Right ventricle myocardium superior (tissue), 1 donor: ENCODE results near the gene MAGI2. TPM values are rescaled to one million over a fixed set of nuclear protein-coding genes. Genes with fewer than 3 reads are reported as not detected.
A peak's percentile ranks its signal among the peaks of the same experiment; 100 is the strongest.

Source experiments
- ATAC-seq: fragments of 200-7000 bp; cut with Tn5 transposase; one replicate; pipeline ENCODE4 v1.9.1; 2020; ENCODE audit warnings: mild to moderate bottlenecking; ENCODE audit not compliant: poor library complexity
- DNase-seq: peaks from one replicate; pipeline ENCODE4 v3.0.0-alpha.2; 2020
- intact Hi-C: fragments of 100-400 bp; cut with DNase I; formaldehyde crosslinking; loops from one replicate; pipeline ENCODE4 v1.11.2; 2022
- total RNA-seq: library from RNA; stranded (reverse); fragmentation: NEBNext Ultra II Directional; extraction: Animal tissue kit (Norgen Biotek cat#: 25700); gene quantifications from one replicate; pipeline ENCODE4 v1.2.1, GENCODE V29; 2021
- donor health status: DM: no; HTN: yes; CAD: no; lungs with severe emphysema.

The MAGI2 gene
- total RNA-seq, 1 donor from 2014 or later = 3.9 TPM

DNA sequence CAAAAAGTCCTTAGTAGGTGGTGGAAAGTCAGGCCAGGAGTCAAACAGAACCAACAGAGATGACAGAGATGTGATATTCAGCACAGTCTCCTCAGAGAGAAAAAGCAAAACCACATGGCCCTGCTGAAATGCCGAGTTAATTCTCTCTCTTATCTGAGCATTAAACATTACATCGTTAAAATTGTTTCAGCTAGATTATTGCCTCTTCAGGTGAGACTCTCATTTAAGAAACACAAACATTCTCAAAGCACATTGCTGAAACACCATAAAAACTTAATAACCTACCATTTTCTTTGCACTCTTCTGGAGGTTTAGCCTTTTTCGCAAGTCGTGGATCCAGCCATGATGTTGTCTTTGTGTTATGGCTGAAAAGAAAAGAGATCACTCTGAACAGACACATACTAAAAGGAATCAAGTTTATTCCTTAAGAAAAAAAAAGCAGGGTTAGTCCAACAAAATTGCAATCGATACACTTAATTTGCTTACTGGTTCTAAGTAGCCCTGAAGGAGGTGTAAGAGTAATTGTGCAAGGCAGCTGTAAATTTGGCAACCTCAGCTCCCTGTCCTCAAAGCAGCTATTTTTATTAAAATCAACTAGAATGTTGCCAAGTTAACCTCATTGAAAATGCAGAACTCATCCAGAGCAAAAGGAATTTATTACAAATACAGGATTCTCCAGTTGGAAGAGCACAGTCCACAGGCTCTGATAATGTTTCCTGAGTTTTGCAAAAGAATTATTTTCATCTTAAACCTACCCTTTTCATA, 963.8 kb downstream of the MAGI2 start:
- ATAC-seq (no peak), DNase-seq (no peak)
- intact Hi-C loops = no loop called here

DNA sequence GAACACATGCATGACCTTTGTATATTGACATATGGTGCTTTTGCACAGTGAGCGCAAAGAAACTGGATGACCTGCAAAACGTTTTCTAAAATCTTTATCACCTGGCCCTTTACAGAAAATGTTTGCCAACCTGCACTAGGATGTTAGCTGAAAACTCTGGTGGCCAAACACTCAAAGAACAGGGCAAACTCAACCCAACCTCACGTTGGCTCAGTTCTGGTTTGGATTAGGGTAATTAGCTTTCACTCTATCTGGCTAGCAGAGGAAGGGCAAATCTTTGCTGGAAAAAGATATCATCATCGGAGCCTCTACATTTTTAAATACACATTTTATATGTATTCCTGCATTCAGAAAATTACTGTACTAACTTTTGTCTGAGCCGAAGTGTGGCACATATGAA, 966.0 kb downstream of the MAGI2 start:
- DNase-seq (no peak), ATAC-seq (no peak)
- intact Hi-C loops = no loop called here

DNA sequence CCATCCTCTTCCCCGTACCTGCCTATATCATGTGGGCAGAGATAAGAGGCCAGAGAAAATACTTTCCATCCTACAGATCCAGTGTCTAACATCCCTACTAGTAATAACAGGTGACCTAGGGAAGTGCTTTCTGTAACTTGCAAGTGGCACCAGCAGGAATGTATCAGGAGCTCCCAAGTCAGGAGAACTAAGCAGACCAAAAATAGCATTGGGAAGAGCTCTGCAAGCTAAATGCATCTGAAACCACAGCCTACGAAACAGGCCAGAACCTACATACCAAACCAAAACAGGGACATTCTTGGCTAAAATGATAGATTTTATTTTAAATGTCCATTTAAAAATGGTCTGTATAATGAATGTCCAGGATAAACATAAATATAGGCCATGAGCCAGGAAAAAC, 974.1 kb downstream of the MAGI2 start:
- intact Hi-C loops = no loop called here
- peak; percentile 58 for ATAC-seq
- DNase-seq = no peak

DNA sequence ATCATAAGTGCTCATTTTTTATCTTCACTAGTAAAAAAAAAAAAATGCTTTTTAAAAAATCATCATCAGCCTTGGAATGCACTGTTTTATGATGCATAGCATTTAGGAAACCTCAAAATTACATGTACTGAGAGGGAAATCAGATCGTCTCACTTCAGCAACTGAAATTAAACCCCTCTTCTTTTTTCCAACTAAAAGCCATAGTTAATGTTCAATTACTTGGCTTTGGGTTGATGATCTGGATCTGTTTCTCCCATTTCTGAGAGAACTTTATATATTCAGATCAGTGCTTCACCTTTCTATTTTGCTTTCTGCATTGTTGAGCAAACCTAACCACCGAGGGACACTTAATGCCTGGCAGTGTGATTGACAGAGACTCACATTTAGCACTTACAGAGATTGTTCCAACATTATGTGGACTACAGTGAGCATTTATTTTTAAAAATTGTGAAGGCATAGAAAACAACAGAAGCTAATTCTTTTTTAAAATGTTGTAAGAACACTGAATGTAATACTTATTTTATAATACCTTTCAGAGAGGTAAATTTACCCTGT, 976.5 kb downstream of the MAGI2 start:
- ATAC-seq (no peak), DNase-seq (no peak)
- intact Hi-C loops = no loop called here

DNA sequence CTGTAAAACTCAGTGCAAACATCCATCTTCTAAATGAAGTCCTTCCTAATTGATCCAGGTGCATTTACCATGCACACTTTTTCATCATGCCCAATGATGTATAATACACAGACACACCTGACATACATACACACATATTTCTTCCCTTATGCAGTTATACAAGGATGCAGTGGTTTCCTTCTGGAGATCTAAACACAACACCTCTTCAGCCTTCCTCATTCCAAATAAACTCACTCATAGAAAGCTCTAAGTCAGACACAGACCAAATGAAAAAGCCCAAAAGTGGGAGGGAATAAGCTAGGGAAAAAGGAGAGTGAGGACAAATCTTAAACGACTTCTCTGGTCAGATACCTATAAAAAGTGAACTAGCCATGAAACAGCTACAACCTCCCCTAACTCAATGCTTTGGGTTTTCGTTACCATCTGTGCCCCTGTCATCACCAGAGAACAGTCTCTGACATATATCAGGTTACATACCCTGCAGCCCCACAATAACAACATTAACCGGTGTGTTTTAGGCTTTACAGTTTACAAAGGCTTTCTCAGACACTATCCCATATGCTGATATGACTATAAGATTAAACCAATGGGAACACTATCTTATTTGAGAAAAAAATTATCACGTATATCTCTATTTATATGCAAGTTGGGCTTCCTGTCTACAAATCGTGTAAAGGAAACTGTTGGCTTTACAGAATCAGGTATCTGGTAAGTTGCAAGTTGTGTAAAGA, 979.7 kb downstream of the MAGI2 start:
- DNase-seq (no peak), ATAC-seq (peak; percentile 49)
- intact Hi-C loops = no loop called here

DNA sequence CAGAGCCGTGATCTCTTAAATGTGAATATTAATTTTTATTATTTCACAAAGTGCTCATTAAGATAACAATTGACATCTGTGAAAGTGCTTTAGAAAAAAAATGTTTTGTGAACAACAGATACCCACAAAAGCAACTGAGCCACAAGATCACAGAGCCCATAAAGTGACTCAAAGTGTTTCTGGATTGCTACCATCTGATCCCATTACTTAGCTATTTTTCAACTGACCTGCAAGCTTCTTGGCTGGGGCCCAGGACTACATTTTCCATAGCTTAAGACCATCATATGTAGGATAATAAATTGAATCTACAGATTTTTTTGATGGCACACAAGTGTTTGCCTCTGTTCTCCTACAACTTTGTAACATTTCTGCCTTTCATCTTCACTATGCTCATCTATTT, 980.4 kb downstream of the MAGI2 start:
- intact Hi-C loops = no loop called here
- no peak for ATAC-seq
- DNase-seq = no peak

DNA sequence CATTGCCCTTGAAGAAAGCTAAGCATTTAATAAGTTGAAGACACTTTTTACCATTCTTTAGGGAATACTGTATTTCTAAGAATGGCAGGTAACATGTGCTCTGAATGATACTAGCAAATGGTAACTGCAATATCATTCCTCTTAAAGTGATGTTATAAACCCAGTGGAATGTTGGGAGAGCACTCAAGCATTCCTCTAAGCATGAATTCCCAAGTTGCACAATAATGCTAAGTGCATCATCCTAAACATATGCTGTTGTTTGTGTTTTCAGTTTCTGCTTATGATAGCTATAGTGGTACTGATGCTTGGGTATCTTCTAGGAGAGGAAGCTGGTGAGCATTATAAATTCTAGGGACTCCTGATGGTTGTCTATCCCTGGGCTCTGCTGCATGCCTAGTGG, 980.9 kb downstream of the MAGI2 start:
- intact Hi-C loops = no loop called here
- ATAC-seq (no peak), DNase-seq (no peak)

DNA sequence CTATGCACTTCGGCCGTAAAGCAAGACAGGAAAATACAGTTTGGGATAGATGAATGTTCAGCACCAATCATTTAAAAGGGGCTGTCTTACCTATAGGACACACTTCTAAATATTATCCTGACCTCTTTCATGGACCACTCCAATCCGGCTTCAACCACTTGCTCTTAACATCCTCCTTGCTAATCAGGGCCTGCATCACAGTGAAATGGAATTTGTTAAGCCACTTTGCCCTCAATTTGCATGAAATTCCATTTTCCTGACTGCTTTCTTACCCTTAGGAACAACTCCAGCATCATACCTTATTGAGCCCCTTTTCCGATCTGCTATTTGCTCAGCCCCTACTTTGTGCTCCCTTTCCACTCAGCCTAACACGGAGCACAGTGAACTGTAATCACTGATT, 987.6 kb downstream of the MAGI2 start:
- intact Hi-C loops = no loop called here

DNA sequence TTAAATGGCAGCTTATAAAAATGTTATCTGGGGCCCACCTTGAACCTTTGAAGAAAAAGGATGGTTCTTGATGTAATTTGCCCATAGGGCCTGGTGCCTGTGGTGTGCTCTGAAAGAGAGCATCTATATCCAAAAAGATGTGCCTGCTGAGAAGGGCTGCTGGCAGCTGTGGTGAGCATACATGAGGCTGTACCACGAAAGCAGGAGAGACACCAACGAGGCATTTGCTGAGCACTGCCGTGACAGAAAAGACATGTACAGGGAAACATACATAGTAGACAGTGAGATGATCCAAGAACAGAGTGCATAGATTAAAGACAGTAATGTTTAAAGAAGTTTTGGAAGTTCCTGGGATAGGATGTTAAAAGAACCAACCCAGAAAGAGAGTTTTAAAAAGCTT, 990.4 kb downstream of the MAGI2 start:
- intact Hi-C loops = no loop called here
- DNase-seq = no peak
- ATAC-seq = no peak

More for the DNA sequence above, 987.6 kb downstream of the MAGI2 start:
- ATAC-seq (no peak), DNase-seq (no peak)

DNA sequence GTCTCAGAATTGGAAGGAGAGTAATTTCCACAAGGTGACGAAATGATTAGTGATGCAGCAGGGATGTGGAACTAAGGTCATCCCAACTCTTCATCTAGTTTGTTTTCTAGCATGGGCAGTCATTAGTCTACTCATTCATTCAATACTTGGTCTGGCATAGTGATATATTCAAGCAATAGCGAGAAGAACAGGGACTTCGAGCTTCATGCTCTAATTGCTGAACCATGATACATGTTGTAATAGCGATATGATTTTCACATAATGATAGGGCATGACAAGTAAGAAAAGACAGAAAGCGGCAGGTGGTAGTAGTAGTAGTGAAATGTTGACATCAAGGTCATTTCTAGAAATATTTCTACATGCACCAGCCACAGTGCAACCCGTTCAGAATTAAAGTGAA, 1002.8 kb downstream of the MAGI2 start:
- intact Hi-C loops = no loop called here
- ATAC-seq (no peak), DNase-seq (no peak)

DNA sequence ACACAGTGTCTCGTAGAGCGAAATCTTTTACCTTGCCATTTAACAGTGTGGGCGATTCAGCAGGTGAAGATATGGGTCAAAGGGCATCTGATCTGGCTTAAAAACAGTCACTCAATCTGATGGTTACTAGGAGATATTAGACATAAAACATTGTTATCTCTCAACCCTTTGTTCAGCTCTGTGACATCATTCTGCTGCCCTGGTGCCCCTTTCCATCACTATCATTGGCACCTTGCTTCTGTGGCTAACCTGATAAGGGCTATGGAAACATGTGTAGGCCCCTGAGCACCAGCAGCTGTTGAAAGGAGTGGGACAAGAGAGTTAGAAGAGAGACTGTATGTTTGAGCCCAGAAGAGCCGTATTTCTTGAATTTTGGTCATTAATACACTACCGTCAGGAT, 1004.6 kb downstream of the MAGI2 start:
- ATAC-seq (no peak), DNase-seq (no peak)
- intact Hi-C loops = no loop called here

DNA sequence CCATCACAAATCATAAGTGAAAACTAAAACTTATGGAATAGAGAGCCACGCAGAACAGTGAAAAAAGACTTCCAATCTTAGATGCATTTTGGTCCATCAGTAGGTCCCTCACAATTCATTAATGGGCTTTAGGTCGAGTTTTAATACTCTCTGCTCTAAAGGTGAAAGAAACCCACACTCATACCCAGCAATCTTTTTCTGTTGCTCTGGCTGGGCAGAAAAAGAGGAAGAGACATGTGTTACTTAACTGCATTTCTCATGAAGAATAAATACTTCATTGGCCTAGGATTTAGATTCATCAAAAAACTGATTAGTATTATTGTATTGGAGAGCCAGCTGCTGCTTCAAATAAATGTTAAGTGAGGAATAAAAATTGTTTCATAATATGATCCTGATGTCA, 1009.2 kb downstream of the MAGI2 start:
- no peak for DNase-seq
- intact Hi-C loops = no loop called here
- no peak for ATAC-seq

DNA sequence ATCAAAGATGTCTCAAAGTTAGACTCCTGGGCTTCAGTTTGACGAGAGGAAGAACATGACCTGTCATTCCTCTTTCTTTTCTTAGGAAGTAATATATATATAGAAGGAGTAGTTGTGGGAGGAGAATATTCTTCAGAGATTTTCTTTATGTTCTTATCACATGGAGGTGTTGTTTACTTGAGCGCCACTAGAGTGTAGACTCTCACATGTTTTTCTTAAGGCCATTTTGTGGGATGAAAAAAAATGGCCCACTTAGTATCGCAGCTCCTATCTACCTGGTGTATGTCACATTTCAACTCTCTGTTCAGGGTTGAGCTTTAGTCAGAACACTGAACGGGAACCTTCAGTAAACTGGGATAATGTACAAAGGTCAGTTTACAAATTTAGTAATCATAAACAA, 1009.7 kb downstream of the MAGI2 start:
- intact Hi-C loops = no loop called here
- DNase-seq (no peak), ATAC-seq (no peak)

DNA sequence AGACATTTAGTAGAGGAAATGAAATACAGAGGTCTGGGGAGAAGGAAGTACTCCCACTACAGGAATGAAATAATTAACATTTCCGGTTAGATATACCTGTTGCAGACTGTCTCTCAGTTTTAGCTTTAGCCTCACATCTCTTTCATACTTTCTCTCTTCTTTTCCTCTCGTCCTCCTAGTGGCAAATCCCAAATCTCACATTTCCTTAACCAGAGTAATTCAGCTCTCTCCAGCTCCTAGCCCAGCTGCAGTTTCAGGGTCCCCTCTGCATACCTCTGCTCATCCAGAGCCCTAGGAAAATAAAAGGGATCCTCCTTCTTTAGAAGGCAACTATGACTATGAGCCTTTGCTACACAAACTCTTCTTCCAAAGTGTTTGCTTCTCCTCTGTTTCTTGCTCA, 1011.7 kb downstream of the MAGI2 start:
- intact Hi-C loops = no loop called here
- DNase-seq (no peak), ATAC-seq (no peak)

DNA sequence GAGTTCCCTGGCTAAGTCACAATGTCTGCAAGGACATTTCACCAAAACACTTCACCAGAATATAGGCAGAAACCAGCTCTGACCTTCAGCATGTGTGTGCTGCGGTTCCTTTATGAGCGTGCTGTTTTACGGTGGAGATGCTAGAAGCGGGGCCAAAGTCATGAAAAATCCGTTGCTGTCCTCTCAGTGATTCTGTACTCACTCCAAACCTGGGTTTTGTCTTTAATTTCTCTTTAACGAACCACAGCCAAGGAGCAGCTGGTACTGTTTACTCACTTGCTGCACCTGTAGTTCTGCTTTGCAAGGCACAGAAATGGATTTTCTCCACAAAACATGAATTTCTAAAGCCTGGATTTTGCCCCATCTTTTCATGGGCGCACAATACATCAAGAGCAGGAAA, 1015.0 kb downstream of the MAGI2 start:
- DNase-seq = no peak
- intact Hi-C loops = no loop called here
- ATAC-seq = no peak

DNA sequence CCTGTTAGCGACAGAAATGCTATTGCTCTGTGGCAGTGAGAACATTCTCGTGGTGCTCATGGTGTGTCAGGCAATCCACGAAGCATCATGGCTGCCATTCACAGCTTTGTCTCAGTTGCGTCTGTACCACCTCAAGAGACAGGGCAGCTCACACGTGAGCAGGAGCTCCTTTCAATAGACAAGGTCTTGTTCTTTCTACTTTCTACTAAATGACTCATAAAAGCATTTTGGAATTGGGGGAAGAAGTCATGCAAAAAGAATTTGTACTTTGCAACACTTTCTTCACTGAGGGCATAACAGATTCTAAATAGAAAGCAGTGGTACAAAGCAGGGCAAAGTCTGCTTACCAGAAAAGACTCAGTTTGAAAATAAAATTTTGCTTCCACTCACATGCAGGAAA, 1016.3 kb downstream of the MAGI2 start:
- intact Hi-C loops = no loop called here
- ATAC-seq (no peak), DNase-seq (no peak)

DNA sequence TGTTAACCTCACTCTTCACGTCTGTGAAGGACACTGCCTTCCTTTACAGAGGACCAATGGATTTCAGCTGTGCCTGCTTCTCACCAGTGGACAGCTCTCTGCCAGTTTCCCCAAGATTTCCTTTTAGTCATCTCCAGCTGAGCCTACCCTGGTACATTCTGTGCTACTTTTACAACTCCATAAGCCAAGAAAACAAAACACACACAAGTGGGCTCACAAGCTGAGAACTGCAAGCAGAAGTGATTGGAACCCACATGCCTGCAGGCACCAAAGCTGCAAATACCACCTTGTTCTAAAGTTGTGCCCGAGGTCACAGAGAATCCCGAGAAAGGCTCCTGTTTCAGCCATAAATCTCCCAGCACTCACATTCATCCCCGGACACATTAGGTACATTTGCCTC, 1018.1 kb downstream of the MAGI2 start:
- ATAC-seq = no peak
- no peak for DNase-seq
- intact Hi-C loops = no loop called here

DNA sequence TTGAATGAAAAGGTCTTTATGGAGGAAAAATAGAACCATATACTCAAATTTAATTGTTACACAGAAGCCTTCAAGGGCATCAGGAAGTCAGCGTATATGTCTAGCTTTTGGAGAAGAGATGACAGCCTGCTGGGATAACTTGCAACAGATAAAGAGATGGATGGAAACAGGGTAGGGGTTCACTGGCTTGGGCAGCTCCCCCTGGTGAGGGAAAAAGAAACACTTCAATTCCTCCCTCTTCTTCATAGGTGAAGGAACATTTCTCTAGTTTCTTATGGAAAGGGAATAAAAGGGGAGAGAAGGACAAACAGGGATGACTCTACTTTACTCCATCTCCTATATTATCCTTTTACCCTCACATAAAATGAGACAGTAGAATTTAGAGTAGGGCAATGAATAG, 1019.2 kb downstream of the MAGI2 start:
- intact Hi-C loops = no loop called here
- DNase-seq (no peak), ATAC-seq (no peak)

DNA sequence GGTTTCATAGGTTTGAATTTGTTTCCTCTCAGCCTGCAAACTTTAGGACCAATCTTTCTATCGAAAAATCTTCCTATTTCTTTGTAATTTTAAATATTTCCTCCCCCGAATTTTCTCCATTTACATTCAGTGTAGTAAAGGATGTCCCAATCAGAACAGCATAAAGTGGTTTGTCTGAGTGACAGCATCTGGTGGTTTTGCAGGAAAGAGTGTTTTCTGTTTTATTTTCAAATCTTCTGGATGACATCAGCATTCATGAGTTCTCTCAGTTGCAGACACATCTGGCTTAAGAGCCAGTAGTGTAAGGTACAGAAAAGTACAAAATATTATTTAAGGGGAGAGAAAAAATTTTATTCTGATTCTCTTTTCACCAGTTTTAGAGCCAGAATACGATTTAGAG, 1020.0 kb downstream of the MAGI2 start:
- intact Hi-C loops = no loop called here
- ATAC-seq (no peak), DNase-seq (no peak)

DNA sequence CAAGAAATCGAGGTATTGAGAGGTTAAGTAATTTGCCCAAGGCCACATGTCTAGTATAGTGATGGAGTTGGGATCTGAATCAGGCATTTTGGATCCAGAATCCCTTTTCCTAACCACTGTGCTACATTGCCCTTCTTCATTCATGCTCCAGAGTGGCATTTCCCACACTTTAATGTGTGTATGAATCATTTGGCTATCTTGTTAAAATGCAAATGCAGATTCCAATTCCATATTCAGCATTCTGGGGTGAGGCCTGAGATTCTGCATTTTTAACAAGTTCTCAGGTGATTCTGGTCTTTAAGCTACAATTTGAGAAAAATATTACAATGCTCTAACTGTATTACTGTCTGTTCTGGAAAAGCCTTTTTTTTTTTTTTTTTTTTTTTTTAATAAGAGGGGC, 1023.6 kb downstream of the MAGI2 start:
- intact Hi-C loops = no loop called here
- DNase-seq (no peak), ATAC-seq (no peak)
